HFFc6 (cell line): ENCODE results near the gene SLC7A1. TPM values are rescaled to one million over a fixed set of nuclear protein-coding genes. Genes with fewer than 3 reads are reported as not detected.

Experiments
- DNase-seq: peaks from one replicate; pipeline ENCODE4 v3.0.0-alpha.2; 2018
- H3K27ac Mint-ChIP-seq: 2 replicates; pipeline ENCODE4 v1.8.0; 2020; ENCODE audit warnings: mild to moderate bottlenecking, mixed read lengths
- H3K27me3 Mint-ChIP-seq: 2 replicates; pipeline ENCODE4 v1.8.0; 2021; ENCODE audit warnings: mild to moderate bottlenecking, moderate library complexity, mixed read lengths; ENCODE audit not compliant: insufficient read depth
- H3K36me3 Mint-ChIP-seq: 2 replicates; pipeline ENCODE4 v1.8.0; 2021; ENCODE audit warnings: low read depth, mixed read lengths
- H3K4me1 Mint-ChIP-seq: 2 replicates; pipeline ENCODE4 v1.8.0; 2020; ENCODE audit warnings: low read depth, mixed read lengths
- H3K4me3 Mint-ChIP-seq: 2 replicates; pipeline ENCODE4 v1.8.0; 2020; ENCODE audit warnings: mild to moderate bottlenecking, moderate library complexity, mixed read lengths
- H3K9me3 Mint-ChIP-seq: 2 replicates; pipeline ENCODE4 v1.8.0; 2020; ENCODE audit warnings: mild to moderate bottlenecking, mixed read lengths
- CTCF ChIP-seq: fragments of 200-600 bp; sonication (generic); IDR thresholded peaks from 2 replicates; pipeline ENCODE4 v1.5.0; 2021; ENCODE audit warnings: antibody characterized with exemption, mild to moderate bottlenecking
- total RNA-seq, 6 experiments: library from RNA; stranded (reverse); fragmentation: NEBNext Ultra II Directional; extraction: Animal tissue kit (Norgen Biotek cat#: 25700); gene quantifications; 2 replicates in 1 of 6; 3 replicates in 5 of 6; pipeline ENCODE4 v1.2.3, GENCODE V29; 2021

SLC7A1 gene
- total RNA-seq, 6 experiments from 2014 or later, result 134 to 174 (median 144) TPM

GRCh38 chr13:29491248-29491647, 104.2 kb downstream of the SLC7A1 start:
- Mint-ChIP-seq H3K4me3 (no peak overlapping the region), H3K27ac (no peak overlapping the region), H3K9me3 (no peaks in the 10 kb centered on the region), H3K4me1 (no peaks in the 10 kb centered on the region), H3K27me3 (peaks cover 5% of the 10 kb centered on the region), H3K36me3 (no peaks in the 10 kb centered on the region)
- no peak for DNase-seq
- TF ChIP-seq CTCF, result no peak

DNA sequence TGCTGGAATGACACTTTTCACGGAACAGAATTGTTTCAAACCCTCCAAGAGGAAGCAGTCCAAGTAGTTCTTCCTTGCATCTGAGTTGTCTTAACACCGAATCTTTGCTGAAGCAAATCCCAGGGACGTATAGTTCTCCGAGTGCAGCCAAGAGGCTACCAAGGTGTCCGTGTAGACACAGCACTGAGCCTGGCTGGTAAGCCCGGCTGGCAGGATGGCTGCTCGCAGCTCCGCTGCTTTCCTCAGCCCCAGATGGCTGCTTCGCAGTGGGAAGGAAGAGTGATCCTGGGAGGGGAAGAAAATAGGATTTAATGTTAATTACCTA, 105.0 kb downstream of the SLC7A1 start:
- no peak overlapping the region for H3K4me3 Mint-ChIP-seq
- DNase-seq, result no peak
- no peaks in the 10 kb centered on the region for H3K36me3 Mint-ChIP-seq
- no peak for TF ChIP-seq CTCF
- H3K4me1 Mint-ChIP-seq, result no peaks in the 10 kb centered on the region
- H3K9me3 Mint-ChIP-seq, result no peaks in the 10 kb centered on the region
- peaks cover 5% of the 10 kb centered on the region for H3K27me3 Mint-ChIP-seq
- H3K27ac Mint-ChIP-seq, result no peak overlapping the region

DNA sequence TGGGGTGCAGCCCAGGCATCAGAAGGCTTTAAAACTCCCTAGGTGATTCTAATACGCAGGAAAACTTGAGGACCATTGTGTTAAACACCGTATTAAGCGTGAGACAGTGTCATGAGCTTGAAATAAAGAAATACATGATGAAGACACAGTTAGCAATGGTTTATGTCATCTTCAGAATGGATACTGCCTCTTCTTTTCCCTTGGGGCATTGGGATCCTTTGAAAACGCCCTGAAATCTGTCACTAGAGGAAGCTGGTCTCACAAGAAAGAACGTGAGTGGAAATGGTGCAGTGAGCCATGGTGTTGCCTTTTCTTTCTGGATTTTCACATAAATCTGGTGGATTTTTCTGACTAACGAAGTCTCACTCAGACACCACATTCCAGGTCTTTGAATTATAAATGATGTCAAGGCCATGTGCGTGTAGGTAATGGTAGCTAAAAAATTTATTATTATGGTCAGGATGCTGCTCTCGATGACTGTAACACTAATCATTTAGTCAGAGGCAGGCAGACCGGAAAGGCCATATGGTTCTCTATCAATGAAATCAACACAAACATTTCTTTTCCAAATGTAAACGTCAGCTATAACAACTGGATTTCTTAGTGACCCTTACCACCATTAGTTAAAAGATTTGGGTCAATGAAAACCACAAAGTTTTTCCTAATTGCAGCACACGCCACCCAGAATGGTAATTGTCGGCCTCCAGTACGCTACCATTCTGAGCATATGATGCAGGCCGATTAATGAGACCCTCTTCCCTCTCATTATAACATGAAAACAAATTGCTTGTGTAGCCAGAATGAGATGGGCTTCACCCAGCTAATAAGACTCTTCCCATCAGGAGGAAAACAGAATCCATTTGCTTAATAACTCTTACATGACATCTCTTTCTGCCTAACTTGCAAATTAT, 105.6 kb downstream of the SLC7A1 start:
- TF ChIP-seq CTCF, result no peak
- Mint-ChIP-seq H3K4me3 (no peak overlapping the region), H3K9me3 (no peaks in the 10 kb centered on the region), H3K36me3 (no peaks in the 10 kb centered on the region; the same call in 1 of the 2 replicates), H3K27ac (no peak overlapping the region), H3K4me1 (no peaks in the 10 kb centered on the region), H3K27me3 (peaks cover 7% of the 10 kb centered on the region)
- no peak for DNase-seq

DNA sequence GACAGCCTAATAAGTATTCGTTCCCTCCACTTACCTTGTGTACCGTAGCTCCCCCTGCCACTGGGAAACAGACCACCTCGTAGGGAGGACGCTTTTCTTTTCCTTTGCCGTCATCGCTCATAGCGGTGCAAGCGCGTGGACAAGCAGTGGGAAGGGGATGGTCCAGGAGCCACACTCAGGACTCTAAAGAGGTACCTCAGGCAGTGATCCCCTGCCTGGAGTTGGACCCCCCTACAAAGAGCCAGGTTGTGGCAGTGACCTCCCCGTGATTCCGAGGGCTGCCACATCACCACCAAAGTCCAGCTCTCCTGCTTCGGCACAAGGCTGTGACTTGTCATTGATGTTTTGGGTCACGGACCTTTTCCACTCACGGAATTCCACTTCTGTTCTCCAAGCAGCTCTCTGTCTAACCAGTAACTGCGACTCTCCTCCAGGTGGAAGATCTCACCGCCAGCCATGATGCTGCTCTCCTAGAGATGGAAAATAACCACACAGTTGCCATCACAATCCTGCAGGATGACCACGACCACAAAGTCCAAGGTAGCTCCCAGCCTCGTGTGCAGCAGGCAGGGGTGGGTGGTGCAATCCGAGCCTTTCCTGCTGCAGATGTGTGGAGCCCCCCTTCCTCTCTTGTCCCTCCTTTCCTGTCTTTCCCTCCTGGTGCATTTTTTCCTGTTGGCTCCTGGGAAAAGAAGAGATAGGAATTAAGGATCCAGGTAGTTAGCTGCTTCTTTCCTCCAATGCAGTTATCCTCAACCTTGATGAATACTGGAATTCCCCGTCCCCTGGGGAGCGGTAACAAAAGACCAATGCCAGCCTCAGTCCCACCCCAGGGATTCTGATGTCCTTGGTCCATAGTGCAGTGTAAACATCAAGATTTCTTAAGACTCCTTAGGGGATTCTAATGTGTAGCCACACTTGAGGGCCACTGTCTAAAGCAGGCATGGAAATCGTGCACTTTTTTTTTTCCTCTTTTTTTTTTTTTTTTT, 107.7 kb downstream of the SLC7A1 start:
- no peaks in the 10 kb centered on the region; the same call in 1 of the 2 replicates for H3K36me3 Mint-ChIP-seq
- H3K27ac Mint-ChIP-seq, result no peak overlapping the region
- H3K27me3 Mint-ChIP-seq, result peaks cover 12% of the 10 kb centered on the region
- H3K4me3 Mint-ChIP-seq, result no peak overlapping the region
- no peak for DNase-seq
- no peak for TF ChIP-seq CTCF
- H3K4me1 Mint-ChIP-seq, result no peaks in the 10 kb centered on the region
- no peaks in the 10 kb centered on the region for H3K9me3 Mint-ChIP-seq

- H3K4me1 Mint-ChIP-seq, result no peaks in the 10 kb centered on the region
These were observed 108.9 kb downstream of the SLC7A1 start for GRCh38 chr13:29486551-29486950.

More at GRCh38 chr13:29486551-29486950, 108.9 kb downstream of the SLC7A1 start:
- H3K4me3 Mint-ChIP-seq, result no peak overlapping the region
- H3K27me3 Mint-ChIP-seq, result peaks cover 12% of the 10 kb centered on the region
- no peak for TF ChIP-seq CTCF
- no peak overlapping the region for H3K27ac Mint-ChIP-seq
- no peak for DNase-seq
- no peaks in the 10 kb centered on the region; the same call in 1 of the 2 replicates for H3K36me3 Mint-ChIP-seq
- H3K9me3 Mint-ChIP-seq, result no peaks in the 10 kb centered on the region
